ENCODE measurements around the gene CHFR.
"Not testable (repeated sequence)": the region's sequence is repeated elsewhere in the genome, so short reads cannot be mapped to it uniquely, and the experiment has no call there.

The CHFR gene, protein sequence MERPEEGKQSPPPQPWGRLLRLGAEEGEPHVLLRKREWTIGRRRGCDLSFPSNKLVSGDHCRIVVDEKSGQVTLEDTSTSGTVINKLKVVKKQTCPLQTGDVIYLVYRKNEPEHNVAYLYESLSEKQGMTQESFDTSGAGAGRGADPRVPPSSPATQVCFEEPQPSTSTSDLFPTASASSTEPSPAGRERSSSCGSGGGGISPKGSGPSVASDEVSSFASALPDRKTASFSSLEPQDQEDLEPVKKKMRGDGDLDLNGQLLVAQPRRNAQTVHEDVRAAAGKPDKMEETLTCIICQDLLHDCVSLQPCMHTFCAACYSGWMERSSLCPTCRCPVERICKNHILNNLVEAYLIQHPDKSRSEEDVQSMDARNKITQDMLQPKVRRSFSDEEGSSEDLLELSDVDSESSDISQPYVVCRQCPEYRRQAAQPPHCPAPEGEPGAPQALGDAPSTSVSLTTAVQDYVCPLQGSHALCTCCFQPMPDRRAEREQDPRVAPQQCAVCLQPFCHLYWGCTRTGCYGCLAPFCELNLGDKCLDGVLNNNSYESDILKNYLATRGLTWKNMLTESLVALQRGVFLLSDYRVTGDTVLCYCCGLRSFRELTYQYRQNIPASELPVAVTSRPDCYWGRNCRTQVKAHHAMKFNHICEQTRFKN

DNA sequence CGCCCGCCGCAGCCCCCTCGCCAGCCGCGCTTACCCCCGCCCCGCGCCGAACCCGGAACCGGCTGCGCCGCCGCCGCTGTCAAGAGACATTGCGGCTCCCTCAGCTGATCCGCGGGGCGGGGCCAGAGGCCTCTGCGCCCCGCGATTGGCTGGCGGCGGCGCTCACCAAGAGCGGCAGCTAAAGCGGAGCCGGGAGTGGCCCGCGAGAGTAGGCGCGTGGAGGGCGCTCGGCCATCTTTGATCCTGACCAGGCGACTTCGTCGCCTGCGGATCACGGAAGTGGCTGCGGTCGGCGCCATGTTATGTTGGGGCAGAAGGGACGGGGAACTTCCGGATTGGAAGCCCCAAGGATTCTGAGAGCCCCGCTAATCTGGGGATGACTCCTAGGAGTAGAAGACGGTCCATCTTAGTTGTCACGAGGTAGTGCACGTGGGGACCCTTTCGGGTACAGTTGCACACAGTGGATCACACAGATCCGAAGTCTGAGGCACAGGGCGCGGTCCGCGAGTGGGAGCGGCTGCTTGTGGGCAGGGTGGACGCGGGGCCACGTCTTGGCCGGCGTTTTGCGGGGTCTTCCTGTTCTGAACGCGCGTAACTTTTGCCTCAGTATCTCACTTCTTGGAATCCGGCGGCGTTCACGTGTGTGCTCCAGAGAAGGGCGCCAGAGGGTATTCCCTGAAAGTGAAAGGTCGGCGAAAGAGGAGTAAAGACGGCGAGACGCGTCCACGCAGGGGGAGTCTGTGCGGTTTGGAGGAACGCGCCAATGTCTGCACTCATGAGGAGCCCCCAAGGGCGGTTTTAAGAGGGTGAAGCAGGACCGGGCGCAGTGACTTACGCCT, at the start of gene CHFR:
TSS of gene CHFR (minus strand) at position 93 of the 839 bp plus-strand sequence. CDS start 277 bp downstream, outside the sequence.
- DNase-seq: peak; percentile 95

DNA sequence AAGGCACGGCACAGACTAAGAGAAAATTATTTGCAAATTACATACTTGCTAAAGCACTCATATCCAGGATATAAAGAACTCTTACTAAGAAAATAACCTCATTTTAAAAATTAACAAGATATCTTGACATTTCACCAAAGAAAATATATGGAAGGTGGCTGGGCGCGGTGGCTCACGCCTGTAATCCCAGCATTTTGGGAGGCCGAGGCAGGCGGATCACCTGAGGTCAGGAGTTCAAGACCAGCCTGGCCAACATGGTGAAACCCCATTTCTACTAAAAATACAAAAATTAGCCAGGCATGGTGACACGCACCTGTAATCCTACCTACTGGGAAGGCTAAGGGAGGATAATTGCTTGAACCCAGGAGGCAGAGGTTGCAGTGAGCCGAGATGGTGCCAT, 49.5 kb upstream of the CHFR start:
- DNase-seq: not testable (repeated sequence)

DNA sequence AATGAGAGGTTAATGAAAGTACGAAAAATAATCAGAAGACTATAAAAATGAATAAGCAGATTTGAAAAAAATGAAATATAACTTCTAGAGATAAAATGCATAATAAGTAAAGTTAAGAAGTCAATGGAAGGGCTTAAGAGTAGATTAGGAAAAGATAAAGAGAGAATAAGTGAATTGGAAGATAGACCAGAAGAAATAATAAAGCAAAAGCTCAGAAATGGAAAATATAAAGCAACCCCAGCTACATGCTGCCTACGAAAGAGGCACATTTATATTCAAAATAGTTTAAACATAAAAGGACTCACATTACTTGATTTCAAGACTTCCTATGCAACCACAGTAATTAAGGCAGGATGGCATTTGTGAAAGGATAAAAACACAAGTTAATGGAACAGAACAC, 48.8 kb upstream of the CHFR start:
- no peak for DNase-seq

DNA sequence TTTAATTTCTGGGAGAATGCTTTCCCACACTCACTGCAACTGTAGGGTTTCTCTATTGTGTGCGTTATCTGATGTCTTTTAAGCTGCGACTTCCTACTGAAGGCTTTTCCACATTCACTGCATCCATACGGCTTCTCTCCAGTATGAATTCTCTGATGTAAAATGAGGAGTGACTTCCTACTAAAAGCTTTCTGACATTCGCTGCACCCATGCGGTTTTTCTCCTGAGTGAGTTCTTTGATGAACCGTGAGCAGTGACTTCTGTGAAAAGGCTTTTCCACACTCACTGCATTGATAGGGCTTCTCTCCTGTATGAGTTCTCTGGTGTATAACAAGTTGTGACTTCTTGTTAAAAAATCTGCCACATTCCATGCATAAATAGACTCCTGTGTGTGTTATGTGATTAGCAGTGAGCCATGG, 39.0 kb upstream of the CHFR start:
- no peak for DNase-seq

DNA sequence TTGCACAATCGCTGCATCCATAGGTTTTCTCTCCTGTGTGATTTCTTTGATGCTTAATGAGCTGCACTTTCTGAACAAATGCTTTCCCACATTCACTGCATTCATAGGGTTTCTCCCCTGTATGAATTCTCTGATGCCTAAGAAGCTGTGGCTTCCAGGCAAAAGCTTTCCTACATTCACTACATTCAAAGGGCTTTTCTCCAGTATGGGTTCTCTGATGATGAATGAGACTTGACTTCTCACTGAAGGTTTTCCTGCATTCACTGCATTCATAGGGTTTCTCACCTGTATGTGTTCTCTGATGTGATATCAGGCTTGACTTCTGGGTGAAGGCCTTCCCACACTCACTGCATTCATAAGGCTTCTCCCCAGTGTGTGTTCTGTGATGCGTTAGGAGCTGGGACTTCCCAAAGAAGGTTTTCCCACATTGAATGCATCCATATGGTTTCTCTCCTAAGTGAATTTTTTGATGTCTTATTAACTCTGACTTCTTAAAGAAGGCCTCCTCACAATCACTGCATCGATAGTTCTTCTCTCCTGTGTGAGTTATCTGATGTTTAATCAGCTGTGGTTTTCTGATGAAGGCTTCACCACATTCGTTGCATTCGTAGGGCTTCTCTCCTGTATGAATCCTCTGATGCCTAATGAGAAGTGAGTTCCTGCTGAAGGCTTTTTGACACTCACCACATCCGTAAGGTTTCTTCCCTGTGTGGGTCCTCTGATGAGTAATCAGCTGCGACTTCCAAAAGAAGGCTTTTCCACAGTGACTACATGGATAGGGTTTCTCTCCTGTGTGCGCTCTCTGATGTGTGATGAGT, 38.4 kb upstream of the CHFR start:
- no peak for DNase-seq

DNA sequence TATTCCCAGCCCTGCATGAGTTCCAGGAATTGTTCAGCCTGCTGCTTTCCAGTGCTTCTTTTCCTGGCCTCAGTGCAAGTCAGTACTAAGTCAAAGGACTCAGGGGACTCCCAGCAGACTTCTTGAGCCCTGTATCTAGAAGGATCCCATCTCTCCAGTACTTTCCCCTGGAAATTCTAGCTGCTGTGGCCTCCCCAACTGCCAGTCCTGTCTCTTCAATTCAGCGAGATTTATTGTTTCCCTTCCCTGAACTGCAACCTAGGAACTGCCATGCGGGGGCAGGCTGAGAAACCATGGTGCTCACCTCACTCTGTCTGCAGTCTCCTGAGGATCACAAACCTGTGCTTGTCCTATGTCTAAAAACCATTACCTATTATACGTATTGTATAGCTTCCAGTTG, 37.0 kb upstream of the CHFR start:
- no peak for DNase-seq

DNA sequence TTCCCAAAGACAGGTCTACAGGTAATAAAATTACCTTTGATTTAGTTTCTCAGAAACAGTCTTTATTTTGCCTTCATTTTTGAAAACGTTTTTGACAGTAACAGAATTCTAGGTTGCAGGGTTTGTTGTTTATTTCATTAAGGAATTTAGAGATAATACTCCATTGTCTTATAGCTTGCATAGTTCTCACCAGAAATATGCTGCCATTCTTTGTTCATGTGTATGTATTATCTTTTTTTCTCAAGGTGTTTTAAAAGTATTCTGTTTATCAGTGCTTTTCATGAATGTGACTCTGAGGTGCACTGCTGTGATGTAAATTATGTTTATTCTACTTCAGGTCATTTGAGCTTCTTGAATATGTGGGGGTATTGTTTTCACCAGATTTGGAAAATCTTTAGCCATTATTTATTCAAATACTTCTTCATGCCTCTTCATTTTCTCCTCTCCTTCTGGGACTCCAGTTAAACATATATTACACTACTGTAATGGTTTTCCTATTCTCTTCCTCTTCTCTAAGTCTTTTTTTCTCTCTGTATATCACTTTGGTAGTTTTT, 36.0 kb upstream of the CHFR start:
- DNase-seq: no peak

DNA sequence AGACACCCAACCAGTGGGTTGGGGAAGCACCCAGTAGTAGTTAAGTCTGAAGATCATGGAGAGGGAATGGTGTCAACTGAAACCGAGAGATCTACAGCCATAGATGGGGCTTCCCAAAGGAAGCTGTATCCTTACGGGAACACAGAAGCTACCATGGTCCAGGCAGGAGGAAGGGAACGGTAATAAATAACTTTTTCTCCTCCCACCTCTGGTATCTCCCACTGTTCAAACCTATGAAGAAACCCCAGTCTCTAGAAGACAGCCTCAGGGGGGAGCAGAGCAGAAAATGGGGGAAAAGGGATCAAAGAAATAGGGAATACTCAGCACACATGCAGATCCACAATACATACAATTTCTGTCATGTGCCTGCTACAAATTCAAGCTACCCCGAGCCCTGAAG, 35.3 kb upstream of the CHFR start:
- DNase-seq: no peak

DNA sequence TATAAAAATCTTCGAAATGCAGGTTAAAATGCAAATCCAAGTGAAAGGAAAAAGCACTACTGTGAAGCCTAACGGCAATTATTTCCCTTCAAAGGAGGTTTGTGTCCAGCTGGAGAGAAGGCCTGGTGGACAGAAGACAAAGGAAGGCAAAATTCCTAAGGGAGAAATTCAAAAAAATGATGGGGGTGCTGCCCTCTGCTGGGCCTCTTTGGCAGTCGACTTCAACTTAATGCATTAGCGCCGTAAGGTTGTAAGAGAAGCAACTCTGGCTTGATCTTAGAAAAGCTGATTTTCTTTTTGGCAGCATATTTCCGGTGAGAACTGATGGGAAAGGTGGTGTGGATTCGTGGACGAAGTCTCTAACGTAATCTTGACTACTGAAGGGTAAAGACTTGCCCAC, 34.3 kb upstream of the CHFR start:
- DNase-seq: no peak

DNA sequence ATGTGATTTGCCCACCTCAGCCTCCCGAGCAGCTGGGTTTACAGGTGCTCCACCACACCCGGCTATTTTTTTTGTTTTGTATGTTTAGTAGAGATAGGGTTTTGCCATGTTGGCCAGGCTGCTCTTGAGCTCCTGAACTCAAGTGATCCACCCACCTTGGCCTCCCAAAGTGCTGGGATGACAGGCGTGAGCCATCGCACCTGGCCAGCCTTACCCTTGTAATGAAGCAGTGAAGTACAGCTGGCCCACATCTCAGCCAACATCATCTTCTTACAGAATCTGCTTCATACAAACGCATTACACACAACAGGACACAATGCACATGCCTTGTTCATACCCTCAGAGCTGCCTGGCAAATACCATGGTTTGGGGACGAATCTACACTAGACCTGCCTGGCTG, 31.3 kb upstream of the CHFR start:
- DNase-seq: no peak

DNA sequence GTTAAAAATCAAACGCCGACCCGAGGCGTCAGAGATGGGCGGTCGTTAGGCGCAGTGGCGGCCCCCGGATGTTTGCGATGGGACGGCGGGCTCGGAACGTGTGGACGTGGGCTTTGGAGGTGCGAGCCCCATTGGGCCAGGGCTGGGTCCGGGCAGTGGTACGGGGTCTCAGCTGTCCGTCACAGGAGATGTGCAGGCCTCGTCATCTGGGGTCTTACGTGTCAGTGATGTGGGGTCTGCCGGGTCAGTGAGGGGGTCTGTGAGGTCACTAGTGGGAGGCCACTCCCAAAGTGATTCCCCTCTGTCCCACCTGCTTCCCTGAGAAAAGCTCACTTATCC, 21.6 kb upstream of the CHFR start:
- DNase-seq: no peak

DNA sequence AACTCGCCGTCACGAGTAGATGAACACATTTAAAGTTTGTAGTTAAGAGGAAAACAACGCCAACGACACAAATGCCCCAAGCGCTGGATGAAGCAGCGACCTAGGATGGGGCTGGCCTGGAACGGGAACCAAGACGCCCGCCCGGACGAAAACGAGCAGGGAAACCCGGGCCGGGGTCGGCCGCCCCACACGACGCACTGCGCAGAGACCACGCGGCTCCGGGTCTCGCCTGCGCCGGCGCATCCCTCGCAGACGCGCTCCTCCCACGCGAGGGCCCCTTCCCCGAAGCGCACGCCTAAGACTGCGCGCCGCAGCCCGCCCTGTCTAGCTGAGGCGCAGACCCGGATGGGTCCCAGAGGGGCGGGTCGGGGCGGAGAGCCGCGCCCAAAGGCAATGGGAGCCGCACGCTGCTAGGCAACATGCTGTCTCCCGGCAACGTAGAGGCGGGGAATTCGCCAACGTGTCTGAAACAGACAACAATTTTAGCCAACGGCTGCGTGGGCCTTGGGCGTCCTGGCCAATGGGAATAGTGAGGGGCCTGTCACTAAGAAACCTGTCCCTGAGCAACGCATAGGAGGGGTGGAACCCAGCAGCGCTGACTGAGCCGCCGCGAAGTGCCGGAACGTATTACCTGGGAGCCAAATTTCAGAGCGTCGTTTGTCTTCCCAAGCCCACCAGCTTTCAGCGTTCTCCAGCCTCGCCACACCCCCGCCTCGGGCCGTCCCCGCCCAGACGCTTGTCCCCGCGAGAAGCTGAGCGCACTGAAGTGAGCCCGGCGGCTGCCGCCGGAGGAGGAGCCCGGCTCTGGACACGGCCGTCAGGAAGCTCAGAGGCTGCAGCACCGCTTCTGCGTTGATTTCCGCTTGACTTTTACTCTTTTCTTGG, 21.0 kb upstream of the CHFR start:
- DNase-seq: peak; percentile 99

DNA sequence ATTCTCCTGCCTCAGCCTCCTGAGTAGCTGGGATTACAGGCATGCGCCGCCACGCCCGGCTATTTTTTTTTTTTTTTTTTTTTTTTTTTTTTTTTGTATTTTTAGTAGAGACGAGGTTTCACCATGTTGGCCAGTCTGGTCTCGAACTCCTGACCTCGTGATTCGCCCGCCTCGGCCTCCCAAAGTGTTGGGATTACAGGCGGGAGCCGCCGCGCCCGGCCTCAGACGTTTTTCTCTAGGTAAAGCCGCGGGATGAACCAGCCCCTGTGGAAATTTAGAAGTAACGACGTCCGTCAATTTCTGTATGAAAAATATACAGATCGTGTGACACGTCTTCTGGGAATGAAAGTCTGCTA, 20.4 kb upstream of the CHFR start:
- DNase-seq: not testable (repeated sequence)

DNA sequence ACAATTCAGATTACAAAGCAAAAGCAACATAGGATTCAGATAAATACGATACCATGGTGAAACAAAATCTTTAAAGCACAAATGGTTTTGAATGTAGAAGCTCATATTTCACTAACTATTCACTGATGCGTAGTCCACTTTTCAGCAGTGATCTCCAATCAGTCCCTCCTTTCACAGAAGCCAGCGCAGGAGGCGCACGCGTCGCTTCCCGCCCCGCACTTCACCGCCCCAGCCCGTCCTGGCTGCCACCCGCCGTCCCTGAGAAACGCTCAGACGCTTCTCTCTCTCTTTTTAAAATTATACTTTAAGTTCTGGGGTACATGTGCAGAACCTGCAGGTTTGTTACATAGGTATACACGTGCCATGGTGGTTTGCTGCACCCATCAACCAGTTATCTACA, 19.8 kb upstream of the CHFR start:
- peak; percentile 10 for DNase-seq

DNA sequence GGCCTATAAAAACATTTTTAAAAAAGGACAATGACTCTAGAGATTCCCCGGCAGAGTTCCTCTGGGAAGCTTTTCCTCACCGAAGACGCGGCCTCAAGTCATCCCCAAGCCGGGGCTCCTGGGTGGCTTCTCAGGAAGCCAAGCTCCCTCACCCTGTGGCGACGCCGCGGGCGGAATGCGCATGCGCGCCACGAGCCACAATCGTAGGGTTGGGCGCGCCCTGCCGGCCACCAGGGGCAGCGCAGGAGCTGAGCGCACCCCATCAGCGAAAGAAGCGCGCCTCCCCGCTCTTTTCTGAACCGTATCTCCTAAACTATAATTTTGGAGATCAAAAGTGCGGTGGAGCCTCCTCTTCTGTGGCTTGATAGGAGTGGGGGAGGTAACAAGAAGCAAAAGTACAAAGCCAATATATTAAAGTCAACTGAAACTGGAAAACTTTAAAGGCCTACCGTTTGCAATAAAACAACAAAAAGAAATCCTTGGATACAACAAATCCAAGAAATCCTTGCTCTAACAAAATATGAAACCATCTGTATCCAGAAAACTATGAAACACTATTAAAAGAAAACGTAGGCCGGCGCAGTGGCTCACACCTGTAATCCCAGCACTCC, 17.4 kb upstream of the CHFR start:
- DNase-seq: no peak

DNA sequence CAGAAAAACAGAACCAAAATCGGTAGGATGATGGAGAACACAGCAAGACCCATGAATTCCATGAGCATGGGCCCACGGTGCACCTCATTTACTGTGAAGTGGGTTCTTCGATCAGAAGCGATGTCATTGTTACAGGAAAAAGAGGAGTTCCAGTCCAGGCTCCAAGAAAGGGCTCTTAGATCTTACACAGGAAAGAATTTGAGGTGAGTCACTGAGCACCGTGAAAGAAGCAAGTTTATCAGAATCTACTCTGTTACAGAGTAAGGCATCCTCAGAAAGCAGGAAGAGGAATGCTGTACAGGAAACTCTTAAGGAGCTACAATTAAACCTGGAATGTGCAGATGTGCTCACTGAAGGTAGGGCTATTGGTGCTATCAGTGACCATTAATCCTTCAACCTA, 11.6 kb upstream of the CHFR start:
- no peak for DNase-seq

DNA sequence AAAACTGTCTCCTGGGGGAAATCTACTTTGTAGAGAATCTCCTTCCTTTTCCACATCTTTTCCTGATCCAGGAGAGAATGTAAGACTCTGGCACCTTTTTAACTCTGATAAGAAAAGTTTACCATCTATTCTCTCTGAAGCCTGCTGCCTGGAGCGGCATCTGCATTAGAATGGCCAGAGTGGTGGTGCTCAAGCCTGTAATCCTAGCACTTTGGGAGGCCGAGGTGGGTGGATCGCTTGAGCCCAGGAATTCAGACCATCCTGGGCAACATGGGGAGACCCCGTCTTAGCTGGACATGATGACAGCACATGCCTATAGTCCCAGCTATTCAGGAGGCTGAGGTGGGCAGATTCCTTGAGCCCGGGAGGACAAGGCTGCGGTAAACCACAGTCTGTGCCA, 1.4 kb upstream of the CHFR start:
- no peak for DNase-seq

DNA sequence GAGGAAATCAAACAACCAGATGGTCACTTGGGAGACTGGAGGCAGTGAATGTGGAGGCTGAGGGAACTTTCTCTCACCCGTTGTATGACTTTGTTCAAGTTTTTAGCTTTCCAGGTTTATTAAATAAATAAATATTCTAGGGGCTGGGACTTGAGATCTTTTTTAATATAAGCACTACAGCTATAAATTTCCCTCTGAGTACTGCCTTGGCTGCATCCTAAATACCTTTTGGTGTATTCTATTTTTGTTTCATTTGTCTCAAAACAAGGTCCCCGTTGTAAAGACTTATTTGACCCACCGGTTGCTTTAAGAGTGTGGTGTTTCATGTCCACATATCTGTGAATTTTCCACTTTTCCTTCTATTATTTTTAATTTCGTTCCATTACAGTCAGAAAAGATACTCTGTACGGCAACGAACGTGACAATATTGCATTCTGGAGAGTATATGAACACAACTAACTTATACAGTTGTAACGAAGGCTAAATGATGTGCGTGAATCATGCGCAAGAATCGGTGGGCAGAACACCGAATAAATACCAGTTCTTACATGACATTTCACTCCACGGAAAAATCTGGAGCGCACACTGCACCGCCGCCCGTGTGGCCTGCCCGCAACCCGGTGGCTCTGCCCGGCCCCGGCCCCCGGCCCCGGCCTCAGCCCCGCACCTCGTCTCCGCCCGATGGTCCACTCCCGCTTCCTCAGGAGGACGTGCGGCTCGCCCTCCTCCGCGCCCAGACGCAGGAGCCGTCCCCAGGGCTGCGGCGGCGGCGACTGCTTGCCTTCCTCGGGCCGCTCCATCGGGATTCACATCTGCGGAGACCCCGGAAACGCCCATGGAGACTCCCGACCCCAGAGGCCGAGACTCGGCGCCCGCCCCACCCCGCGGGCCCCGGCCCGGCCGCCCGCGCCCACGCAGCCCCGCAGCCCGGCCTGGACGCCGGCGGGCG, 602 bp downstream of the CHFR start:
- DNase-seq: no peak

DNA sequence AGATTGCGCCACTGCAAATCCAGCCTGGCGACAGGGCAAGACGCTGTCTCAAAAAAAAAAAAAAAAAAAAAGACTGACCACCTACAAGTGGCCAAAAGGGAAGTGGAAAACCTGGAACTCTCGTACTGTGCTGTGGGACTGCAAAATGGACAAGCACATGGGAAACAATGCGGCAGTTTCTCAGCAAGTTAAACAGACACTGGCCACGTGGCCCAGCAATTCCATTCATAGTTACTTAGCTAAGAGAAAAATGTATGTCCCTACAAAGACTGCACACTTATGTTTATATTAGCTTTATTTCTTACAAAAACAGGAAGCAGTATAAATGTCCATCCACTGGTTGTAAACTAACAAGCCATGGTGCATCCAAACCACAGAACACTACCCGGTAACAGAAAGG, 5.6 kb downstream of the CHFR start:
- no peak for DNase-seq

DNA sequence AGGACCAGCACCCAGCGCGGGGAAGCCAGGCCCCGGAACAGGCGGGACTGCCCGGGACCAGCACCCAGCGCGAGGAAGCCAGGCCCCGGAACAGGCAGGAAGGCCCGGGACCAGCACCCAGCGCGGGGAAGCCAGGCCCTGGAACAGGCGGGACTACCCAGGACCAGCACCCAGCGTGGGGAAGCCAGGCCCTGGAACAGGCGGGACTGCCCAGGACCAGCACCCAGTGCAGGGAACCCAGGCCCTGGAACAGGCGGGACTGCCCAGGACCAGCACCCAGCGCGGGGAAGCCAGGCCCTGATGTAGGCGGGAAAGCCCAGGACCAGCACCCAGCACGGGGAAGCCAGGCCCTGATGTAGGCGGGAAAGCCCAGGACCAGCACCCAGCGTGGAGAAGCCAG, 12.8 kb downstream of the CHFR start:
- not testable (repeated sequence) for DNase-seq
